ENCODE results near the gene PNPLA1.

The PNPLA1 gene

DNA sequence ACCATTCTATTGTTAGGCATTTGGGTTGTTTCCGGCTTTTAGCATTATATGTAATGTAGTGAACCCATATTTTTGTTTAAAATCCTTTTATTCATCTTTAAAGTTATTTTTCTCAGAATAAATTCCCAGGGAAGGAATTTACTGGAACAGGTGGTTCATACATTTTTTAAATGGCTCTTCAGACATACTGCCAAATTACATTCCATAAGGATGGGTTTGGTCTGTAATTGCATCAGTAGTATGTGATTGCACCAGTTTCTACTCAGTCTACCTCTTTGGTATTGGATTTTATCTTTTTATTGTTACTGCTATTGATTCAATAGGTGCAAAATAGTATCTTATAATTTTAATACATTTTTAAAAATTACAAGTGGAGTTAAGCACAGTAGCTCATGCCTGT, 46.2 kb upstream of the PNPLA1 start:
- Histone ChIP-seq H3K9ac (ENCODE audit: low read length) (no peak overlapping the region), H3K4me3 (ENCODE audit: low read length) (no peak overlapping the region), H2AFZ (ENCODE audit: low read depth, low read length) (no peak overlapping the region), H3K4me1 (ENCODE audit: low read length) (no peaks in the 10 kb centered on the region), H3K4me2 (ENCODE audit: low read length) (no peak overlapping the region), H3K27ac (ENCODE audit: low read length) (no peak overlapping the region), H3K36me3 (replicated peaks; ENCODE audit: low read depth, low read length) (peaks cover 34% of the 10 kb centered on the region), H4K20me1 (ENCODE audit: insufficient read depth, low read length) (no peaks in the 10 kb centered on the region), H3K9me3 (ENCODE audit: insufficient read depth, low read length) (no peaks in the 10 kb centered on the region), H3K79me2 (ENCODE audit: low read length) (no peaks in the 10 kb centered on the region), H3K27me3 (ENCODE audit: low read depth, low read length) (no peaks in the 10 kb centered on the region)
- no peak for TF ChIP-seq EZH2phosphoT487 (IDR thresholded peaks at IDR 0.05; ENCODE audit: low read depth)
- TF ChIP-seq, protein P1, sequence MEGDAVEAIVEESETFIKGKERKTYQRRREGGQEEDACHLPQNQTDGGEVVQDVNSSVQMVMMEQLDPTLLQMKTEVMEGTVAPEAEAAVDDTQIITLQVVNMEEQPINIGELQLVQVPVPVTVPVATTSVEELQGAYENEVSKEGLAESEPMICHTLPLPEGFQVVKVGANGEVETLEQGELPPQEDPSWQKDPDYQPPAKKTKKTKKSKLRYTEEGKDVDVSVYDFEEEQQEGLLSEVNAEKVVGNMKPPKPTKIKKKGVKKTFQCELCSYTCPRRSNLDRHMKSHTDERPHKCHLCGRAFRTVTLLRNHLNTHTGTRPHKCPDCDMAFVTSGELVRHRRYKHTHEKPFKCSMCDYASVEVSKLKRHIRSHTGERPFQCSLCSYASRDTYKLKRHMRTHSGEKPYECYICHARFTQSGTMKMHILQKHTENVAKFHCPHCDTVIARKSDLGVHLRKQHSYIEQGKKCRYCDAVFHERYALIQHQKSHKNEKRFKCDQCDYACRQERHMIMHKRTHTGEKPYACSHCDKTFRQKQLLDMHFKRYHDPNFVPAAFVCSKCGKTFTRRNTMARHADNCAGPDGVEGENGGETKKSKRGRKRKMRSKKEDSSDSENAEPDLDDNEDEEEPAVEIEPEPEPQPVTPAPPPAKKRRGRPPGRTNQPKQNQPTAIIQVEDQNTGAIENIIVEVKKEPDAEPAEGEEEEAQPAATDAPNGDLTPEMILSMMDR (IDR thresholded peaks at IDR 0.05; ENCODE audit: low read depth, low read length), result no peak

DNA sequence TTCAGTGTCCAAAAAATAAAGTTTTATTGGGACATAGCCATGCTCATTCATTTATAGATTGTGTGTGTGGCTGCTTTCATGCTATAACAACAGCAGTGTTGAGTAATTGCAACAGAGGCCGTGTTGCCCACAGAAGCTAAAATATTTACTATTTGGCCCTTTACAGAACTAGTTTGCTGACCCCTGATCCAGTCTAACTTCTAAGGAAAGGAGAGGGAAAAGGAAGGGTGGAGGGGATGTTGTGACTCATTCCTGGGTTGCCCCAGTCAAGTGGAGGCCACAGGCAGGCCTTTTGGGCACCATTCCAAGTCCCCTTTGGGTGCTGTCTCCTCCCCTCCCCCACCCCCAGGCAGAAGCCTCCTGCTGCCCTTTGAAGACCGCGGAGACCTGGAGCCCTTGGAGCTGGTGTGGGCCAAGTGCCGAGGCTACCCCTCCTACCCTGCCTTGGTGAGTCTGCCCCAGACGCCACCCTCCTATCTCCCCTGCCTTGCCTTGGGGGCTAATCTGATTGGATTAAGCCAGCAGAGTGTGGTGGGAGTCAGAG, 44.9 kb upstream of the PNPLA1 start:
- H3K79me2 ChIP-seq (ENCODE audit: low read length), result no peaks in the 10 kb centered on the region
- no peak overlapping the region for H3K9ac ChIP-seq (ENCODE audit: low read length)
- no peaks in the 10 kb centered on the region for H3K4me1 ChIP-seq (ENCODE audit: low read length)
- H4K20me1 ChIP-seq (ENCODE audit: insufficient read depth, low read length), result no peaks in the 10 kb centered on the region
- no peaks in the 10 kb centered on the region for H3K27me3 ChIP-seq (ENCODE audit: low read depth, low read length)
- no peak overlapping the region for H2AFZ ChIP-seq (ENCODE audit: low read depth, low read length)
- TF ChIP-seq EZH2phosphoT487 (IDR thresholded peaks at IDR 0.05; ENCODE audit: low read depth), result no peak
- TF ChIP-seq, protein P1 (IDR thresholded peaks at IDR 0.05; ENCODE audit: low read depth, low read length), result no peak
- H3K27ac ChIP-seq (ENCODE audit: low read length), result no peak overlapping the region
- peaks cover 30% of the 10 kb centered on the region for H3K36me3 ChIP-seq (replicated peaks; ENCODE audit: low read depth, low read length)
- H3K4me3 ChIP-seq (ENCODE audit: low read length), result no peak overlapping the region
- H3K9me3 ChIP-seq (ENCODE audit: insufficient read depth, low read length), result no peaks in the 10 kb centered on the region
- H3K4me2 ChIP-seq (ENCODE audit: low read length), result no peak overlapping the region

DNA sequence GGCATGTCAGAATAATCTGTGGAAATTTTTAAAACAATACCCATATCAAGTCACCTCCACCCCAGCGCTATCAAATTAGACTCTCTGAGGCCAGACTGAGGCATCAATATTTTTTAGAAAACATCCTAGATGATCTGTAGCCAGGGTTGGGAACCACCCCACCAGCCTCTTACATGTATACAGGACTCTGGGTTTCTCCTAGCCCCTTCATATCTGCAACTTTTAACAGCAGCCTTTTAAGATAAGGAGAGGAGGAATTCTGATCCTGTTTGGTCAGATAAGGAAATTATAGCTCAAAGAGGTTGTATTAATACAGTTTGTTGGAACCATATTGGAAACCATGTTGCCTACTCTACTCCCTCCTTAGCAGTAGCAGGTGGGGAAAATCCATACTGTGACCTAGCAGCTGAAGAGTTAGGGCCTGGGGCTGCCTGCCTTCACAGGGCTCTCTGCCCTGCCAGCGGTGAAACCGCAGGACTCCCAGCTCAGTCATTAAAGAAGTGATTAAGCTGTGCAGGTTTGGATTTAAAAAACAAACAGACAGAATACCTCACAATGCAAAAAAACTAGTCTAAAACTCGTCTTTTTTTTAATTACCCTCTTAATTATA, 43.3 kb upstream of the PNPLA1 start:
- Histone ChIP-seq H3K4me3 (ENCODE audit: low read length) (no peak overlapping the region), H4K20me1 (ENCODE audit: insufficient read depth, low read length) (no peaks in the 10 kb centered on the region), H3K79me2 (ENCODE audit: low read length) (no peaks in the 10 kb centered on the region), H3K36me3 (replicated peaks; ENCODE audit: low read depth, low read length) (peaks cover 25% of the 10 kb centered on the region), H3K4me2 (ENCODE audit: low read length) (no peak overlapping the region), H3K9ac (ENCODE audit: low read length) (no peak overlapping the region), H3K4me1 (ENCODE audit: low read length) (no peaks in the 10 kb centered on the region), H3K27ac (ENCODE audit: low read length) (no peak overlapping the region), H3K27me3 (ENCODE audit: low read depth, low read length) (no peaks in the 10 kb centered on the region), H2AFZ (ENCODE audit: low read depth, low read length) (no peak overlapping the region), H3K9me3 (ENCODE audit: insufficient read depth, low read length) (no peaks in the 10 kb centered on the region)
- no peak for TF ChIP-seq EZH2phosphoT487 (IDR thresholded peaks at IDR 0.05; ENCODE audit: low read depth)
- TF ChIP-seq, protein P1 (IDR thresholded peaks at IDR 0.05; ENCODE audit: low read depth, low read length), result no peak

DNA sequence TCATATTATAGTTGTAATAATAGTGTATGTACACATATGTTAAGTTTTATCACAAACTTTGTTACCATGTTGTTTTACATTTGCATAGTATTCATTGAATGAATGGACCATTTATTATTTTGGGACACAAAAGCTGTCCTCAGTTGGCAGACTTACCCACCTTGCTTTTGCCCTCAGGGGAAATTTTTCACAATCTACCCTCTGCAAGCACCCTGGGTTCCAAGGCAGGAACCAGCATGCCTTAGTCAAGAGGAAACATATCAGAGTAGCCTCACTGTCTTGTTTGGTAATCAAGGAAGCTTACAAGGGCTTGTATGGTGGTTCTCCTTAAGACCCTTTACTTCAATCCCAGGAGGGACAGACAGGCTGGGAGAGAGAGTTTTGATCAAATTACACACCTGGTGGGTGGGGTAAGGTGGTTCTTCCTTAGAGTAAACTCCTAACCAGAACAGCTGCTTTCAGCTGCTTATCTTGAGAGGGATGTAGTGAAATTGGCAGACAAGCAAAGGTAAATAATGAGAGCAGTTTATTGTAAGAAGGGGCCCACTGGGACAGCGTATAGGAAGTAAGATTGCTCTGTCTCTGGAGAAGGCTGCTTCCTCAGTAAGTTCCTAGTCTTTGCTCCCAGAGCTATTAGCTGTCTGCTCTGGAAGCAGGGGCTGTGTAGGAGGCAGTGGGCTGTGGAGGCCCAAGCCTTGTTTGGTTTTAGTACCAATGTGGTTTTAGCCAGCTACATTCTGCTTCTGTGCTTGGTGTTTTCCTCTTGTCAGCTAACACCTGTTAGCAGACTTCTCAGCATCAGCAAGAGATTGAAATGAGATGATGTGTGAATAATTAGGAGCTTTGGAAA, 42.3 kb upstream of the PNPLA1 start:
- H4K20me1 ChIP-seq (ENCODE audit: insufficient read depth, low read length), result no peaks in the 10 kb centered on the region
- no peak overlapping the region for H3K4me3 ChIP-seq (ENCODE audit: low read length)
- no peaks in the 10 kb centered on the region for H3K79me2 ChIP-seq (ENCODE audit: low read length)
- H3K4me1 ChIP-seq (ENCODE audit: low read length), result no peaks in the 10 kb centered on the region
- no peak overlapping the region for H3K4me2 ChIP-seq (ENCODE audit: low read length)
- no peak overlapping the region for H2AFZ ChIP-seq (ENCODE audit: low read depth, low read length)
- no peaks in the 10 kb centered on the region for H3K27me3 ChIP-seq (ENCODE audit: low read depth, low read length)
- H3K9me3 ChIP-seq (ENCODE audit: insufficient read depth, low read length), result no peaks in the 10 kb centered on the region
- no peak for TF ChIP-seq EZH2phosphoT487 (IDR thresholded peaks at IDR 0.05; ENCODE audit: low read depth)
- TF ChIP-seq, protein P1 (IDR thresholded peaks at IDR 0.05; ENCODE audit: low read depth, low read length), result no peak
- H3K9ac ChIP-seq (ENCODE audit: low read length), result no peak overlapping the region
- H3K36me3 ChIP-seq (replicated peaks; ENCODE audit: low read depth, low read length), result peaks cover 23% of the 10 kb centered on the region
- H3K27ac ChIP-seq (ENCODE audit: low read length), result no peak overlapping the region

All from OCI-LY3 (cell line).